Caco-2 (cell line): ENCODE data around the gene MLYCD. TPM values are rescaled to one million over a fixed set of nuclear protein-coding genes. Genes with fewer than 3 reads are reported as not detected.

Source experiments
- BruUV-seq: library from RNA; stranded (reverse); fragments of 400-500 nt; replicated peaks from 2 replicates; lab custom pipeline; 2021; lab: Mats Ljungman, UMichigan
- CTCF ChIA-PET: fragments of 300-600 bp; sonication (Branson Sonifier 250); formaldehyde crosslinking; loops from one replicate; lab custom pipeline; 2022; ENCODE audit warnings: antibody characterized with exemption; lab: Charles Lee
- POLR2A ChIA-PET: fragments of 300-600 bp; sonication (Branson Sonifier 250); formaldehyde crosslinking; loops from one replicate; lab custom pipeline; 2022; ENCODE audit warnings: antibody characterized with exemption; lab: Charles Lee
- DNase-seq, 2 experiments: peaks; one replicate each; pipeline versions ENCODE4 v3.0.0 to v3.0.0-alpha.2; 2020 to 2022
- H3K27me3 ChIP-seq: replicated peaks from 2 replicates; pipeline ENCODE4 v1.6.0; 2011; ENCODE audit warnings: low read length; ENCODE audit not compliant: control insufficient read depth, insufficient read depth
- H3K36me3 ChIP-seq: 2 replicates; pipeline ENCODE4 v1.5.1; 2011; ENCODE audit warnings: low read length; ENCODE audit not compliant: control insufficient read depth, insufficient read depth
- H3K4me1 ChIP-seq: fragments of 250-450 bp; sonication (Bioruptor Pico); 2 replicates; pipeline ENCODE4 v1.5.1; 2020; ENCODE audit warnings: mild to moderate bottlenecking
- H3K4me3 ChIP-seq: 2 replicates; pipeline ENCODE4 v1.5.1; 2011; ENCODE audit warnings: low read depth, mild to moderate bottlenecking, control low read depth, low read length
- H3K9me3 ChIP-seq: fragments of 250-450 bp; sonication (Bioruptor Pico); 2 replicates; pipeline ENCODE4 v1.5.1; 2020; ENCODE audit warnings: mild to moderate bottlenecking, moderate library complexity
- H3K27ac Mint-ChIP-seq: one replicate; pipeline ENCODE4 v1.8.0; 2022; ENCODE audit warnings: mixed read lengths; ENCODE audit not compliant: unreplicated experiment
- H3K27me3 Mint-ChIP-seq: one replicate; pipeline ENCODE4 v1.8.0; 2022; ENCODE audit warnings: mixed read lengths; ENCODE audit not compliant: insufficient read depth, unreplicated experiment
- H3K36me3 Mint-ChIP-seq: one replicate; pipeline ENCODE4 v1.8.0; 2022; ENCODE audit warnings: mild to moderate bottlenecking, mixed read lengths; ENCODE audit not compliant: insufficient read depth, unreplicated experiment
- H3K4me1 Mint-ChIP-seq: one replicate; pipeline ENCODE4 v1.8.0; 2022; ENCODE audit warnings: low read depth, mixed read lengths; ENCODE audit not compliant: unreplicated experiment
- H3K4me3 Mint-ChIP-seq: one replicate; pipeline ENCODE4 v1.8.0; 2022; ENCODE audit warnings: mild to moderate bottlenecking, moderate library complexity, mixed read lengths; ENCODE audit not compliant: unreplicated experiment
- H3K9me3 Mint-ChIP-seq: one replicate; pipeline ENCODE4 v1.8.0; 2022; ENCODE audit warnings: mixed read lengths; ENCODE audit not compliant: unreplicated experiment
- CTCF ChIP-seq, 2 experiments: fragments of 200-600 bp in 1 of 2; IDR thresholded peaks; 1 replicate in 1 of 2; 2 replicates in 1 of 2; pipeline versions ENCODE4 v1.5.1 to v1.8.0; 2011 to 2022; ENCODE audit warnings: antibody characterized with exemption in 1 of 2, control low read depth in 1 of 2, inconsistent platforms in 1 of 2, low read depth in 1 of 2, low read length in 1 of 2, mild to moderate bottlenecking in 1 of 2, moderate library complexity in 1 of 2; ENCODE audit not compliant: insufficient read depth in 1 of 2, severe bottlenecking in 1 of 2, unreplicated experiment in 1 of 2
- intact Hi-C: fragments of 100-400 bp; cut with micrococcal nuclease; formaldehyde crosslinking; loops from one replicate; pipeline ENCODE4 v1.10.0; 2022; ENCODE audit not compliant: unreplicated experiment
- total RNA-seq: library from RNA; stranded (reverse); gene quantifications from 2 replicates; pipeline ENCODE4 v1.2.3, GENCODE V29; 2022

Gene MLYCD
- total RNA-seq, 1 experiment from 2014 or later = 8.7 TPM

- no peak for DNase-seq
- H3K4me3 ChIP-seq = no peak overlapping the region
- intact Hi-C loops = no loop called here
- Mint-ChIP-seq H3K36me3 (peaks cover 35% of the 10 kb centered on the region), H3K27ac (no peak overlapping the region), H3K27me3 (no peaks in the 10 kb centered on the region), H3K9me3 (no peaks in the 10 kb centered on the region), H3K4me1 (peaks cover 2% of the 10 kb centered on the region), H3K4me3 (no peak overlapping the region)
- H3K4me1 ChIP-seq = peaks cover 4% of the 10 kb centered on the region; the same call in 1 of the 2 replicates
- no peaks in the 10 kb centered on the region for H3K9me3 ChIP-seq
- no peaks in the 10 kb centered on the region; the same call in 1 of the 2 replicates for H3K36me3 ChIP-seq
- ChIA-PET POLR2A (no interaction called here), CTCF (interaction anchor here (0.9 kb wide), 1 partner anchor 125 kb away, joined by 3 read pairs; no protein-coding TSS in a partner anchor)
- TF ChIP-seq CTCF (IDR thresholded peaks at IDR 0.05; ENCODE audit: insufficient read depth in 1 of 2, low read depth in 1 of 2, low read length in 1 of 2, severe bottlenecking in 1 of 2, unreplicated experiment in 1 of 2) = no peak
- no peaks in the 10 kb centered on the region for H3K27me3 ChIP-seq
- no TSS peak for BruUV-seq
Measured at GRCh38 chr16:83959656-83960434, 60.9 kb downstream of the MLYCD start.

- Histone ChIP-seq H3K36me3 (no peaks in the 10 kb centered on the region; the same call in 1 of the 2 replicates), H3K4me3 (no peak overlapping the region), H3K27me3 (no peaks in the 10 kb centered on the region), H3K4me1 (no peaks in the 10 kb centered on the region), H3K9me3 (no peaks in the 10 kb centered on the region)
- Mint-ChIP-seq H3K9me3 (no peaks in the 10 kb centered on the region), H3K4me1 (no peaks in the 10 kb centered on the region), H3K27ac (no peak overlapping the region), H3K36me3 (peaks cover 34% of the 10 kb centered on the region), H3K4me3 (no peak overlapping the region), H3K27me3 (no peaks in the 10 kb centered on the region)
- ChIA-PET POLR2A (no interaction called here), CTCF (no interaction called here)
- no TSS peak for BruUV-seq
- DNase-seq = no peak
- no peak for TF ChIP-seq CTCF (IDR thresholded peaks at IDR 0.05; ENCODE audit: insufficient read depth in 1 of 2, low read depth in 1 of 2, low read length in 1 of 2, severe bottlenecking in 1 of 2, unreplicated experiment in 1 of 2)
- intact Hi-C loops = no loop called here
Measured at GRCh38 chr16:83960521-83961249, 61.8 kb downstream of the MLYCD start.

- TF ChIP-seq CTCF (IDR thresholded peaks at IDR 0.05; ENCODE audit: insufficient read depth in 1 of 2, low read depth in 1 of 2, low read length in 1 of 2, severe bottlenecking in 1 of 2, unreplicated experiment in 1 of 2) = no peak
- DNase-seq = no peak
- intact Hi-C loops = no loop called here
- BruUV-seq = no TSS peak
- ChIA-PET CTCF (no interaction called here), POLR2A (no interaction called here)
- no peaks in the 10 kb centered on the region for H3K27me3 ChIP-seq
- Mint-ChIP-seq H3K27ac (no peak overlapping the region), H3K4me1 (no peaks in the 10 kb centered on the region), H3K4me3 (no peak overlapping the region), H3K9me3 (no peaks in the 10 kb centered on the region), H3K27me3 (no peaks in the 10 kb centered on the region), H3K36me3 (peaks cover 34% of the 10 kb centered on the region)
- no peaks in the 10 kb centered on the region; the same call in 1 of the 2 replicates for H3K36me3 ChIP-seq
- H3K4me1 ChIP-seq = no peaks in the 10 kb centered on the region
- H3K4me3 ChIP-seq = no peak overlapping the region
- H3K9me3 ChIP-seq = no peaks in the 10 kb centered on the region
Measured at GRCh38 chr16:83961591-83961990, 62.7 kb downstream of the MLYCD start.
